Calu3 (cell line): ENCODE data around the gene LPGAT1. TPM values are rescaled to one million over a fixed set of nuclear protein-coding genes. Genes with fewer than 3 reads are reported as not detected.

Source experiments
- BruUV-seq: library from RNA; stranded (reverse); fragments of 400-500 nt; replicated peaks from 2 replicates; lab custom pipeline; 2021; lab: Mats Ljungman, UMichigan
- CTCF ChIA-PET: fragments of 300-600 bp; sonication (Branson Sonifier 250); formaldehyde crosslinking; loops from one replicate; lab custom pipeline; 2022; ENCODE audit warnings: antibody characterized with exemption; lab: Charles Lee
- DNase-seq: peaks from one replicate; pipeline ENCODE4 v3.0.0; 2022
- H3K27ac Mint-ChIP-seq: one replicate; pipeline ENCODE4 v1.8.0; 2022; ENCODE audit warnings: mixed read lengths; ENCODE audit not compliant: unreplicated experiment
- H3K27me3 Mint-ChIP-seq: one replicate; pipeline ENCODE4 v1.8.0; 2022; ENCODE audit warnings: mixed read lengths; ENCODE audit not compliant: unreplicated experiment
- H3K36me3 Mint-ChIP-seq: one replicate; pipeline ENCODE4 v1.8.0; 2022; ENCODE audit warnings: mild to moderate bottlenecking, moderate library complexity, mixed read lengths; ENCODE audit not compliant: insufficient read depth, unreplicated experiment
- H3K4me1 Mint-ChIP-seq: one replicate; pipeline ENCODE4 v1.8.0; 2022; ENCODE audit warnings: mild to moderate bottlenecking, low read depth, mixed read lengths; ENCODE audit not compliant: unreplicated experiment
- H3K4me3 Mint-ChIP-seq: one replicate; pipeline ENCODE4 v1.8.0; 2022; ENCODE audit warnings: mild to moderate bottlenecking, low read depth, moderate library complexity, mixed read lengths; ENCODE audit not compliant: unreplicated experiment
- H3K9me3 Mint-ChIP-seq: one replicate; pipeline ENCODE4 v1.8.0; 2022; ENCODE audit warnings: low read depth, mixed read lengths; ENCODE audit not compliant: unreplicated experiment
- intact Hi-C: fragments of 100-400 bp; cut with micrococcal nuclease; formaldehyde crosslinking; loops from one replicate; pipeline ENCODE4 v1.10.0; 2022; ENCODE audit not compliant: unreplicated experiment
- total RNA-seq: library from RNA; stranded (reverse); gene quantifications from 2 replicates; pipeline ENCODE4 v1.2.3, GENCODE V29; 2022
- TF ChIP-seq, protein P1 (sequence below): fragments of 200-600 bp; IDR thresholded peaks from one replicate; pipeline ENCODE4 v1.8.0; 2022; ENCODE audit warnings: antibody characterized with exemption; ENCODE audit not compliant: unreplicated experiment

The LPGAT1 gene
- total RNA-seq, 1 experiment from 2014 or later = 67.7 TPM

- DNase-seq = no peak
- intact Hi-C loops = no loop called here
- Mint-ChIP-seq H3K36me3 (peaks cover 11% of the 10 kb centered on the region), H3K4me1 (peaks cover 62% of the 10 kb centered on the region), H3K9me3 (no peaks in the 10 kb centered on the region), H3K27ac (no peak overlapping the region), H3K27me3 (no peaks in the 10 kb centered on the region), H3K4me3 (no peak overlapping the region)
- no TSS peak for BruUV-seq
- CTCF ChIA-PET = interaction anchor here (0.5 kb wide), 1 partner anchor 942 kb away, joined by 4 read pairs; no protein-coding TSS in a partner anchor
- TF ChIP-seq, protein P1, sequence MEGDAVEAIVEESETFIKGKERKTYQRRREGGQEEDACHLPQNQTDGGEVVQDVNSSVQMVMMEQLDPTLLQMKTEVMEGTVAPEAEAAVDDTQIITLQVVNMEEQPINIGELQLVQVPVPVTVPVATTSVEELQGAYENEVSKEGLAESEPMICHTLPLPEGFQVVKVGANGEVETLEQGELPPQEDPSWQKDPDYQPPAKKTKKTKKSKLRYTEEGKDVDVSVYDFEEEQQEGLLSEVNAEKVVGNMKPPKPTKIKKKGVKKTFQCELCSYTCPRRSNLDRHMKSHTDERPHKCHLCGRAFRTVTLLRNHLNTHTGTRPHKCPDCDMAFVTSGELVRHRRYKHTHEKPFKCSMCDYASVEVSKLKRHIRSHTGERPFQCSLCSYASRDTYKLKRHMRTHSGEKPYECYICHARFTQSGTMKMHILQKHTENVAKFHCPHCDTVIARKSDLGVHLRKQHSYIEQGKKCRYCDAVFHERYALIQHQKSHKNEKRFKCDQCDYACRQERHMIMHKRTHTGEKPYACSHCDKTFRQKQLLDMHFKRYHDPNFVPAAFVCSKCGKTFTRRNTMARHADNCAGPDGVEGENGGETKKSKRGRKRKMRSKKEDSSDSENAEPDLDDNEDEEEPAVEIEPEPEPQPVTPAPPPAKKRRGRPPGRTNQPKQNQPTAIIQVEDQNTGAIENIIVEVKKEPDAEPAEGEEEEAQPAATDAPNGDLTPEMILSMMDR = no peak
Observed at GRCh38 chr1:211738096-211738690, 92.4 kb downstream of the LPGAT1 start.

DNA sequence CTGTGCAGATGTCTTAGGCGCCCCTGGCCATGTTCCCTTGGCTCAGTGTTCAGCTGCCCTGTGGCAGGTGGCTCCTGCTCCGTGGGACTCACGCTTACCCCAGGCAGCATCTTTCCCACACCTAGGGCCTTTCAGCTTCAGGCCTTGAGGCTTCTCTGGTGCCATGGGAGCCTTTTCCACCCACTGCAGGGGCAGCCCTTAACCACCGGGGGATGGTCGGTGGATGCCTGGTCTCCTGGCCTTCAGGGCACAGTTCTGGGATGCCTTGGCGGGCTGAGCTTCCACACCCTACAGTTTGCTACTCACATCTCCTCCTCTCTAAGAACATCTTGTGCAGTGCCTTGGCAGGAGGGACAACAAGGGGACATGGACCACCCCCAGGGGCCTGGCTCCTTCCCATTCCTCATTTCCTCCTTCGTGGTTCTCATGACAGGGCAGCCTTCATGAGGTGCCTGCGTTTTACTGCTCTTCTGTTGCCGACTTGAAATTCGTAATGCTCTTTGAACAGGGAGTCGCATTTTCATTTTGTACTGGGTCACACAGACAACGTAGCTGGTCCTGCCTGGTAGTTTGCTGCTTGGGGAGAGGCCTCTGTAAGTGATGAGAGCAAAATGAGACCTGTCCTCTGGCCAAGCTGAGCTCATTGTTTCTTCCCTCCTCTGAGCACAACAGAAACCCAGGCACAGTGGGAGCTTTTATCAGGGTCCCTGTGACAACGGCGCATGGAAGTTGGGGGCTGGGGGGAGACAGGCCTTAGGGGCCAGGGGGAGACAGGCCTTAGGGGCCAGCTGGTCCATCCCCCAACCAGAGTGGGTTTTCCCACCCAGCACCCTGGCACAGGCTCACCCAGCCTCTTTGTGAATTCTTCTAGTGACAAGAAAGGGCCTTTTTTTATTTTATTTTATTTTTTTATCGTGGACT, 93.2 kb downstream of the LPGAT1 start:
- DNase-seq = no peak
- peaks cover 11% of the 10 kb centered on the region for H3K36me3 Mint-ChIP-seq
- peaks cover 61% of the 10 kb centered on the region for H3K4me1 Mint-ChIP-seq
- H3K9me3 Mint-ChIP-seq = no peaks in the 10 kb centered on the region
- intact Hi-C loops = no loop called here
- no peaks in the 10 kb centered on the region for H3K27me3 Mint-ChIP-seq
- no TSS peak for BruUV-seq
- TF ChIP-seq, protein P1 = no peak
- H3K27ac Mint-ChIP-seq = no peak overlapping the region
- no peak overlapping the region for H3K4me3 Mint-ChIP-seq
- CTCF ChIA-PET = interaction anchor here (0.7 to 1.6 kb wide), 2 partner anchors 31 to 39 kb away, joined by 3 to 9 read pairs; no protein-coding TSS in a partner anchor

DNA sequence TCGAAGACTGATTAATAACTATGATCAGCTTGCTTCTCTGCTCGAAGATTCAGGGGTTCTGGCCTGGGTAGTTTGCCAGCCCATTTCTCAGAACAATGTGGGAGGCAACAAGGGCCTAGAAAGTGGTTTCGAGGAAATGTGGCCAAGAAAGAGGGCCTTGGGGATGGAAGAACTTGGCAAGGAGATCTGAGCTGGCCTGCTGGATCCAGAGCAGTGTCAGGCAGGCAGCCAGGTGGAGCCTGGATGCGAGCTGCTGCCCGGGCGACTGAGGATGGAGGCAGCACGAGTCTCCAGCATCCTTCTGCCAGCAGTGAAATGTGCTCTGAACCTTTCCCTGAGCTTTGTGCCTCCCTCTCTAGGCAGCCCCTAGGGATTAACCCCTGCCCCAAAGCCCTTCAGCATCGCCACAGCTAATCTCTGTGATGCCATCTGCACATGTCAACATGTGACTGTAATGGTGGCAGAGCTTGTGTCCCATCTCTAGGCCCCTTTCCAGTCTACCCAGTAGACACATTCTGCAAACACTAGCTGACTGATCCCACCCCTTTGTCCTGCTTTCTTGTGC, 94.1 kb downstream of the LPGAT1 start:
- DNase-seq = no peak
- H3K9me3 Mint-ChIP-seq = no peaks in the 10 kb centered on the region
- TF ChIP-seq, protein P1 = no peak
- peaks cover 11% of the 10 kb centered on the region for H3K36me3 Mint-ChIP-seq
- H3K27ac Mint-ChIP-seq = peak overlapping the region; percentile 81
- peaks cover 57% of the 10 kb centered on the region for H3K4me1 Mint-ChIP-seq
- no peak overlapping the region for H3K4me3 Mint-ChIP-seq
- intact Hi-C loops = no loop called here
- H3K27me3 Mint-ChIP-seq = no peaks in the 10 kb centered on the region
- BruUV-seq = no TSS peak
- CTCF ChIA-PET = interaction anchor here (0.7 to 1.6 kb wide), 4 partner anchors 9 to 155 kb away, joined by 3 to 10 read pairs (median 6); no protein-coding TSS in a partner anchor
